ENCODE results near the gene PFKL. TPM values are rescaled to one million over a fixed set of nuclear protein-coding genes. Genes with fewer than 3 reads are reported as not detected.
A peak's percentile ranks its signal among the peaks of the same experiment; 100 is the strongest.

Gene PFKL
- total and polyA plus RNA-seq, 2 of the 8 experiments (the other 6 are each of a cell fraction or from before 2014, with no cell fraction given), result 80.2 to 82.3 TPM

DNA sequence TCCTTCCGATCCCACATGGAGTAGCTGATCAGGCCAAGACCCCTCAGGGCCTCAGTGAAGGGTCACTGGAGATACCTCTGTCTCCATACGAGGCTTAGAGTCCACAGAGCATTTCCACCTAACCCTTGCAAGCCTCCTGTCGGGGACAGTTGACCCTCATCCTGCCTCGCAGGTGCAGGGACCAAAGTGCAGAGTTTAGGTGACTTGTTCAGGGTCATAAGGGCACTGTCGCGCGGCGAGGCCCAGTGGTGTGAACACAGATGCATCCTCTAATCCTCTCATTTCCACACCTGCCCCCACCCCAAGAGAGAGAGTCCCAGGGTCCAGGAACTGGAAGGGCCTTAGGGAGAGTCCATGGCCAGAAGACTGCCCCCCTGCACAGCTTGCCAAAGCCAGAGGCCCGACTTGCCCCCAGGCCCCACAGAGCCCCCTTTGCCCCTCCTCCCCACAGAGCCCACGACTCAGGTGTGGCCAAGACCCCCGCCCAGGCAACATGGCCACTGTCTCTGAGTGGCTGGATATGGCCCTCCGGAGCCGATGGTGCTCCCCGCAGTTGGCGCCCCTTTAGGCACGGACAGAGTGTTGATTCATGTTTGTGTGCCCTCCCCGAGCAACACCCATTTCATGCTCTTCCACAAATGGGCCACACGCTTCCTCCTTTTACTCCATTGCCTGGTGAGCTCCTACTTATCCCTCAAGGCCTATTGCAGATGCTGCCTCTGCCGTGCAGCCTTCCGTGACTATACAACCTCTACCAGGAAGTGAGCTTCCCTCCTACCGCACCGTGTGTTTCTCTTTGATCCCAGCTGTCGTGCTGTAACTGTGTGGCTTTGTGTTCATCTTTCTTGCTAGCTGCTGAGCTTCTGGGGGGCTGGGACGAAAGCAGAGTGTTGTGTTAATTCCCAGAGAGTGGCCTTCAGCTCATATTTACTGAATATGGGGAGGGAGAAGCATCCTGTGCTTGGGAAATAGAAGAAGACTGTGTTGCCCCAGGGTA lies 55.2 kb downstream of the PFKL start:
- no peak for FAIRE-seq
- Histone ChIP-seq H3K27me3 (replicated peaks in 1 of 4; ENCODE audit: control insufficient read depth in 3 of 4, extremely low read depth in 1 of 4, insufficient read depth in 3 of 4, low read length in 3 of 4) (peaks cover 7 to 26% (median 16%) of the 10 kb centered on the region in 4 experiments; a peak in 6 of 7 replicates), H3K79me1 (ENCODE audit: low read depth, low read length) (no peaks in the 10 kb centered on the region), H3K36me3 (ENCODE audit: control insufficient read depth in 2 of 4, insufficient read depth in 4 of 4, low read length in 3 of 4) (no peaks in the 10 kb centered on the region), H3K14ac (ENCODE audit: insufficient read length) (no peak overlapping the region), H2AK5ac (ENCODE audit: low read depth, low read length) (no peak overlapping the region), H3K4me3 (ENCODE audit: extremely low read depth in 1 of 4, insufficient read depth in 2 of 4, low read depth in 3 of 4, low read length in 4 of 4) (no peak overlapping the region), H3K4me1 (replicated peaks in 1 of 4; ENCODE audit: control insufficient read depth in 3 of 4, insufficient read depth in 4 of 4, low read length in 3 of 4) (peaks cover 0 to 5% (median under 1%) of the 10 kb centered on the region in 4 experiments; a peak in 2 of 7 replicates), H4K5ac (ENCODE audit: insufficient read length, low read depth, low read length) (no peak overlapping the region), H3K4ac (replicated peaks; ENCODE audit: insufficient read length, low read depth, low read length) (no peak overlapping the region), H3K27ac (ENCODE audit: low read depth, low read length) (no peak overlapping the region), H3K4me2 (ENCODE audit: insufficient read depth in 1 of 2, low read depth in 2 of 2, low read length in 2 of 2) (no peak overlapping the region), H2AFZ (ENCODE audit: low read length) (no peak overlapping the region), H2BK20ac (ENCODE audit: low read length) (0 out of 2 replicates have a peak overlapping the region, but pooled peaks have one; percentile 80), H2BK120ac (replicated peaks; ENCODE audit: low read depth, low read length) (no peak overlapping the region), H2BK5ac (ENCODE audit: low read depth, low read length) (no peak overlapping the region), H4K8ac (ENCODE audit: extremely low read depth, insufficient read depth, low read length) (no peak overlapping the region), H4K91ac (replicated peaks; ENCODE audit: insufficient read length, low read length) (no peak overlapping the region), H3K23me2 (ENCODE audit: low read depth, low read length) (no peaks in the 10 kb centered on the region; the same call in 1 of the 2 replicates), H2BK15ac (ENCODE audit: low read length) (no peak overlapping the region), H2BK12ac (ENCODE audit: low read depth, low read length) (no peak overlapping the region), H4K20me1 (replicated peaks in 1 of 2; ENCODE audit: control insufficient read depth in 1 of 2, insufficient read depth in 2 of 2, low read length in 2 of 2) (no peaks in the 10 kb centered on the region), H3K18ac (ENCODE audit: extremely low read depth, low read length) (no peak overlapping the region), H3K56ac (replicated peaks; ENCODE audit: insufficient read length, low read depth, low read length) (no peak overlapping the region), H3K79me2 (ENCODE audit: control insufficient read depth in 1 of 2, insufficient read depth in 2 of 2, low read length in 2 of 2) (no peaks in the 10 kb centered on the region), H3K9me3 (ENCODE audit: insufficient read depth in 2 of 2, low read depth in 1 of 2, low read length in 1 of 2) (no peaks in the 10 kb centered on the region), H3K9ac (replicated peaks in 1 of 4; ENCODE audit: extremely low read depth in 1 of 4, low read depth in 3 of 4, low read length in 3 of 4) (no peak overlapping the region), H3K23ac (ENCODE audit: insufficient read length) (no peak overlapping the region)
- ChIA-PET CTCF (ENCODE audit: partially characterized antibody) (interaction anchor here (0.7 to 0.8 kb wide), 2 partner anchors 91 to 438 kb away, joined by 3 read pairs; no protein-coding TSS in a partner anchor), POLR2A (ENCODE audit: partially characterized antibody) (interaction anchor here (0.6 kb wide), 1 partner anchor 1351 kb away, joined by 3 read pairs; no protein-coding TSS in a partner anchor)
- WGBS, 2 experiments (ENCODE audit: extremely low coverage in 1 of 2, insufficient coverage in 1 of 2, insufficient read length in 1 of 2, insufficient replicate concordance in 2 of 2, low coverage in 1 of 2, low lambda C conversion rate in 2 of 2, missing lambda C conversion rate in 1 of 2), result 94% methylated on average over 24 of the region's 24 CpGs; no CpG with 5 or more reads in 1 of the 2 experiments
- DNase-seq (ENCODE audit: low read depth in 1 of 2, low spot score in 2 of 2), result no peak
- TF ChIP-seq EP300 (IDR thresholded peaks at IDR 0.05; ENCODE audit: borderline replicate concordance in 1 of 2, low read depth in 2 of 2, low read length in 2 of 2) (no peak), HDAC2 (IDR thresholded peaks at IDR 0.05; ENCODE audit: borderline replicate concordance in 1 of 2, low read depth in 2 of 2, low read length in 2 of 2) (no peak), TEAD4 (IDR thresholded peaks at IDR 0.05; ENCODE audit: low read depth, low read length) (no peak), CEBPB (IDR thresholded peaks at IDR 0.05; ENCODE audit: low read depth, low read length) (no peak), KDM4A (IDR thresholded peaks at IDR 0.05; ENCODE audit: low read depth, low read length, severe bottlenecking) (no peak), CBX5 (IDR thresholded peaks at IDR 0.05; ENCODE audit: low read depth, low read length) (no peak), BRCA1 (IDR thresholded peaks at IDR 0.05; ENCODE audit: low read depth, low read length) (no peak), EGR1 (IDR thresholded peaks at IDR 0.05; ENCODE audit: borderline replicate concordance, low read depth, low read length) (no peak), GTF2F1 (IDR thresholded peaks at IDR 0.05; ENCODE audit: borderline replicate concordance, low read depth, low read length) (no peak)
- TF ChIP-seq, protein P1, sequence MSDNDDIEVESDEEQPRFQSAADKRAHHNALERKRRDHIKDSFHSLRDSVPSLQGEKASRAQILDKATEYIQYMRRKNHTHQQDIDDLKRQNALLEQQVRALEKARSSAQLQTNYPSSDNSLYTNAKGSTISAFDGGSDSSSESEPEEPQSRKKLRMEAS (IDR thresholded peaks at IDR 0.05), result no peak

Measured in H1 (cell line).